Bronchial epithelial cell (primary cell): Measurements from ENCODE around the gene B4GALT6. TPM values are rescaled to one million over a fixed set of nuclear protein-coding genes. Genes with fewer than 3 reads are reported as not detected.

ENCODE experiments used
- DNase-seq: peaks from one replicate; pipeline ENCODE4 v3.0.0-alpha.2; 2010; ENCODE audit warnings: low read depth
- FAIRE-seq: peaks from 2 replicates; lab custom pipeline; 2011; peaks lifted over from hg19 to GRCh38; lab: Jason Lieb, UNC
- H3K27me3 ChIP-seq: 2 replicates; pipeline ENCODE4 v1.5.1; 2011; ENCODE audit warnings: low read length; ENCODE audit not compliant: control insufficient read depth, insufficient read depth
- H3K36me3 ChIP-seq: 2 replicates; pipeline ENCODE4 v1.5.1; 2011; ENCODE audit warnings: low read length; ENCODE audit not compliant: control insufficient read depth, insufficient read depth
- H3K4me3 ChIP-seq: 2 replicates; pipeline ENCODE4 v1.5.1; 2011; ENCODE audit warnings: mild to moderate bottlenecking, low read depth, low read length, control low read depth
- total RNA-seq: library from RNA; depleted of rRNA; stranded (reverse); fragments of >200 nt; gene quantifications from 2 replicates; pipeline ENCODE4 v1.2.1, GENCODE V29; 2014
- TF ChIP-seq, protein P1 (sequence below): IDR thresholded peaks from 2 replicates; pipeline ENCODE4 v1.5.1; 2011; ENCODE audit warnings: mild to moderate bottlenecking, moderate library complexity, low read length, control low read depth, inconsistent platforms; ENCODE audit not compliant: insufficient read depth, severe bottlenecking

The B4GALT6 gene
- total RNA-seq, 1 donor from 2014 or later = 2.4 TPM

DNA sequence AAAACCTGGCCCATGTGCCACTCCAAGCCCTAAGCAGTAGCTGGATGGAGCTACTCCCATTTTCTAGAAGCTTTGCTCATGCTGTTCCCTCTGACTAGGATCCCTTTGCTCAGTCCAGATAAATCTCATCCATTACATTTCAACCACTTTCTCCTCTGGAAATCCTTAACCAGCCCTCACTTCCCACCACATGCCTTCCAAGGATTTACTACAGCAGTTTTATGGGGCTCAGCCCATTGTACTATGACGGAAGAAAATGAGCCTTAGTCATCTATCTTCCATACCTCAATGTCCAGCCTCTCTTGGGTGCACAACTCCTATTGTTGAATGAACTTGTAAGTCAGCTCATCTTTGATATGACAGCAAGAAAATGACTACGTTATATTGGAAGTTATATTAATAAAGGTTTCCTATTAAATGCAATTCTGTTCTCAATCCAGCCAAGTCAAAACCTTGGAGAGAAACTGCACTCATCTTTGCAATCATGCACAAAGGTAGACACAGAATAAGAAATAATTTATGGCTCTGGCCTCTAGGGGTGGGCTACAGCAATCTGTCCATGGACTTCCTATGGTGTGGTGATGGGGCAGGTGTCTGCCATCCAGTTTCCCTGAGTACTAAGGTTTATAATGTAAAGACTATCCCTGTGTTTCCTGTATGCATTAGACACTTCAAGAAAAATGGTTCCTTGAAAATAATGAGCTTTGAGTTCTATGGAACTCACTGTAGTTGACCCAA lies 3.4 kb downstream of the B4GALT6 start:
- Histone ChIP-seq H3K4me3 (no peak overlapping the region), H3K36me3 (no peaks in the 10 kb centered on the region), H3K27me3 (no peaks in the 10 kb centered on the region)
- peak; percentile 18 for DNase-seq
- TF ChIP-seq, protein P1, sequence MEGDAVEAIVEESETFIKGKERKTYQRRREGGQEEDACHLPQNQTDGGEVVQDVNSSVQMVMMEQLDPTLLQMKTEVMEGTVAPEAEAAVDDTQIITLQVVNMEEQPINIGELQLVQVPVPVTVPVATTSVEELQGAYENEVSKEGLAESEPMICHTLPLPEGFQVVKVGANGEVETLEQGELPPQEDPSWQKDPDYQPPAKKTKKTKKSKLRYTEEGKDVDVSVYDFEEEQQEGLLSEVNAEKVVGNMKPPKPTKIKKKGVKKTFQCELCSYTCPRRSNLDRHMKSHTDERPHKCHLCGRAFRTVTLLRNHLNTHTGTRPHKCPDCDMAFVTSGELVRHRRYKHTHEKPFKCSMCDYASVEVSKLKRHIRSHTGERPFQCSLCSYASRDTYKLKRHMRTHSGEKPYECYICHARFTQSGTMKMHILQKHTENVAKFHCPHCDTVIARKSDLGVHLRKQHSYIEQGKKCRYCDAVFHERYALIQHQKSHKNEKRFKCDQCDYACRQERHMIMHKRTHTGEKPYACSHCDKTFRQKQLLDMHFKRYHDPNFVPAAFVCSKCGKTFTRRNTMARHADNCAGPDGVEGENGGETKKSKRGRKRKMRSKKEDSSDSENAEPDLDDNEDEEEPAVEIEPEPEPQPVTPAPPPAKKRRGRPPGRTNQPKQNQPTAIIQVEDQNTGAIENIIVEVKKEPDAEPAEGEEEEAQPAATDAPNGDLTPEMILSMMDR = peak; percentile 33
- no peak for FAIRE-seq

- Histone ChIP-seq H3K27me3 (no peaks in the 10 kb centered on the region), H3K4me3 (no peak overlapping the region), H3K36me3 (no peaks in the 10 kb centered on the region)
- FAIRE-seq = no peak
- TF ChIP-seq, protein P1 = no peak
- DNase-seq = peak; percentile 18
Measured at GRCh38 chr18:31680433-31680811, 4.0 kb downstream of the B4GALT6 start.

DNA sequence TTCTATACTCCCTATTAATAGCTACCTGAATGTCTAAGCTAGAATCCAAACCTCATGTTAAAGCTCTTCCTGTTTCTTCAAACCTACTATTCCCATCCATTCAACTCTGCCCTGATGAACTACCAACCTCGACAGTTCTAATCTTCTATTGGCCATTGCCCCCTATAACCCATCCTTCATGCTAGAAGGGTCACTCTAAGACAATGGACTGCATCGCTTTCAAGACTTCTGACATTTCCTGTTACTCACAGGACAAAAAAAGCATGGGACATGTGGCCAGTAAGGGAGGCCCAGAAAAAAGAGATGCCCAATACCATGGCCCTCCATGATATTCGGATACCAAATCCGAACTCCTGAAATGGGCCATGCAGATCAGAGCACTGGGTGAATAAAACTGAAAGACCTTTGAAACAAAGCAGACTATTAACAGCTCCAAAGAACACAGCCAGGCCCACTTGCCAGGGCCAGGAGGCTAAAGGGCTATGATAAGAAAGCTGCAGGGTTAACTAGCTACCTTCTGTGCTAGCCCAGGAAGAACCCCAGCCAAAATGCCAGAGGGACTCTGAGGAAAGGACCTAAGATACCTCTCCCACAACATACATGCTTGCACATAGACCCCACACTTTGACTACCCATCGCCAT lies 4.5 kb downstream of the B4GALT6 start:
- Histone ChIP-seq H3K4me3 (no peak overlapping the region), H3K36me3 (no peaks in the 10 kb centered on the region), H3K27me3 (no peaks in the 10 kb centered on the region)
- TF ChIP-seq, protein P1 = no peak
- FAIRE-seq (no peak), DNase-seq (peak; percentile 10)

DNA sequence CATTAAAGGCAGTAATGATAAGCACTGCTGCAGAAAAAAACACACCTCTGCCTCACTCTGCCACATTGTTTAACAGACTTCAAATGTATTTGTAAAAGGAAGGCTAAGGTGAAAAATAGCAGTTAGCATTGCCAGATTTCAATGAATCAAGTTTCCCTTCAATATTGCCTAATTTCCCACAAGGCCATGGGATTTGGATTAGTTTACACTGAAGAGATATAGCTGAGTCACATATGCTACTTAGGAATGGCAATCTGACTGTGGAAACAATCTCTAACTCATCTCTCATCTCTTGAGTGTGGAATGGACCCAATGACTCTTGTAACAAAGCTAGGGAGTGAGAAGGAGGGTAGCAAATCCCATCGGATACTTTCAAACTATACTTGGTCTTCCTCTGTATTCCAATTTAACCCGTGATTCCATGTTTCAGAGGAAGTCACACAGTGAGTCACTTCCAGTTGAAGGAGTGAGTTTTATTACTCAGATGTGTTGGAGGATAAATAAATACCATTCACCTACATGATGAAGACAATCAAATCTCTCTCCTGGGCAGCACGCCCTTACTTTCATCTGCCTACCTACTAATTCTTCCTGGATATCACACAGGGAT lies 5.1 kb downstream of the B4GALT6 start:
- Histone ChIP-seq H3K27me3 (no peaks in the 10 kb centered on the region), H3K4me3 (peak overlapping the region; percentile 9), H3K36me3 (no peaks in the 10 kb centered on the region)
- DNase-seq = peak; percentile 96
- FAIRE-seq = no peak
- TF ChIP-seq, protein P1 = no peak

DNA sequence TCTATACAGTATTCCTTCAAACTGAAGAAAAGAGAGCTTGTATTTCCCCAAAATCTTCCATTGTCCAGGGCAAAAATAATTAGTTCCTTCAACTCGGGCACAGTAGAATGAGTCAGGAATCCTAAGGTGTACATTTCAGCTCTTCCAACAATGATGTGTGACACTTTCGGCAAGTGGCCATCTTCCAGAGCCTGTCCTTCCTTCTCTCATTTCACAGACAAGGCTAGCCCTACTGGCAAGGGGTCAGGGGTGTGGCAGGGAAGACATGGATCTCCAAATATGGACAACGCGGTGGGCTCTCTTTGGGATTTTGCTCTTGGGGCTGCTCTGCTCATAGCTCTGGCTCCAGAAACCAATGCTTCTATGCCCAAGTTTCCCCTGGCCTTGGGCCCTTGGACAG lies 6.0 kb downstream of the B4GALT6 start:
- TF ChIP-seq, protein P1 = no peak
- FAIRE-seq = no peak
- H3K36me3 ChIP-seq = no peaks in the 10 kb centered on the region
- no peak for DNase-seq
- no peaks in the 10 kb centered on the region for H3K27me3 ChIP-seq
- no peak overlapping the region for H3K4me3 ChIP-seq
